ENCODE measurements around the gene MEST. TPM values are rescaled to one million over a fixed set of nuclear protein-coding genes. Genes with fewer than 3 reads are reported as not detected.

The MEST gene
- total RNA-seq, result 77.9 and 170 TPM in 2 replicates

GRCh38 chr7:130491841-130492522 is at the start of gene MEST:
TSS of gene MEST (plus strand) at chr7:130492085. CDS start at chr7:130492314, 229 bp downstream.

Other genes with a start within 250 kb of the MEST start
- gene CPA2, start 225.2 kb upstream of the MEST start, total RNA-seq, result not detected in 2 replicates
- 40.3 and 40.9 TPM in 2 replicates for gene CPA4, start 198.9 kb upstream of the MEST start, total RNA-seq
- gene CPA5, start 147.3 kb upstream of the MEST start, total RNA-seq, result not detected in 2 replicates
- gene CPA1, start 111.6 kb upstream of the MEST start, total RNA-seq, result not detected in 2 replicates
- 13.4 and 28.2 TPM in 2 replicates for gene CEP41, start 51.1 kb upstream of the MEST start, total RNA-seq
- gene COPG2, start 176.7 kb downstream of the MEST start, total RNA-seq, result 17.4 and 24.3 TPM in 2 replicates
- not detected in 2 replicates for gene TSGA13, start 194.5 kb downstream of the MEST start, total RNA-seq
- gene KLF14, start 242.1 kb downstream of the MEST start, total RNA-seq, result not detected in 2 replicates

All from mesangial cell (primary cell).